HG02970 (cell line): Measurements from ENCODE around the gene CSPG4.
"Not testable (repeated sequence)": the region's sequence is repeated elsewhere in the genome, so short reads cannot be mapped to it uniquely, and the experiment has no call there.

Experiments
- ATAC-seq: cut with Tn5 transposase; IDR thresholded peaks from one replicate; pipeline ENCODE4 v1.9.1; 2021; ENCODE audit warnings: mild to moderate bottlenecking, moderate library complexity, moderate number of reproducible peaks; ENCODE audit not compliant: unreplicated experiment, low FRiP score

The CSPG4 gene

GRCh38 chr15:75725719-75726607, 13.3 kb upstream of the CSPG4 start:
- ATAC-seq: no peak

GRCh38 chr15:75725006-75725718, 12.5 kb upstream of the CSPG4 start:
- ATAC-seq: no peak

GRCh38 chr15:75723847-75724660, 11.4 kb upstream of the CSPG4 start:
- no peak for ATAC-seq

GRCh38 chr15:75723171-75723846, 10.7 kb upstream of the CSPG4 start:
- no peak for ATAC-seq

- no peak for ATAC-seq
Measured at GRCh38 chr15:75721923-75722870, 9.5 kb upstream of the CSPG4 start.

- no peak for ATAC-seq
Measured at GRCh38 chr15:75721480-75721922, 8.9 kb upstream of the CSPG4 start.

- ATAC-seq: no peak
Measured at GRCh38 chr15:75720787-75721479, 8.3 kb upstream of the CSPG4 start.

- ATAC-seq: no peak
Measured at GRCh38 chr15:75720297-75720696, 7.6 kb upstream of the CSPG4 start.

GRCh38 chr15:75718328-75718727, 5.7 kb upstream of the CSPG4 start:
- no peak for ATAC-seq

GRCh38 chr15:75717001-75717400, 4.4 kb upstream of the CSPG4 start:
- ATAC-seq: not testable (repeated sequence)

- ATAC-seq: not testable (repeated sequence)
Measured at GRCh38 chr15:75716249-75716950, 3.8 kb upstream of the CSPG4 start.

GRCh38 chr15:75715312-75715832, 2.7 kb upstream of the CSPG4 start:
- ATAC-seq: not testable (repeated sequence)

GRCh38 chr15:75714195-75714594, 1.5 kb upstream of the CSPG4 start:
- ATAC-seq: no peak

GRCh38 chr15:75713338-75713895, 769 bp upstream of the CSPG4 start:
- no peak for ATAC-seq

- ATAC-seq: not testable (repeated sequence)
Measured at GRCh38 chr15:75711495-75711894, 1.2 kb downstream of the CSPG4 start.

- not testable (repeated sequence) for ATAC-seq
Measured at GRCh38 chr15:75710874-75711273, 1.8 kb downstream of the CSPG4 start.

GRCh38 chr15:75709458-75709857, 3.2 kb downstream of the CSPG4 start:
- ATAC-seq: not testable (repeated sequence)

GRCh38 chr15:75706682-75706954, 6.0 kb downstream of the CSPG4 start:
- ATAC-seq: no peak
